HEK293 (cell line): ENCODE measurements around the gene DOCK8.
A peak's percentile ranks its signal among the peaks of the same experiment; 100 is the strongest.

Experiments
- CTCF ChIA-PET: fragments of 350-600 bp; formaldehyde crosslinking; extraction: SDS; loops from one replicate; lab custom pipeline; 2021; ENCODE audit warnings: antibody characterized with exemption; lab: Yijun Ruan, JAX
- POLR2A ChIA-PET: fragments of 300-600 bp; formaldehyde crosslinking; extraction: SDS; loops from one replicate; lab custom pipeline; 2020; ENCODE audit warnings: antibody characterized with exemption, inconsistent platforms; lab: Yijun Ruan, JAX
- H3K27ac ChIP-seq: fragments of 200-500 bp; sonication (Bioruptor generic); 2 replicates; pipeline ENCODE4 v1.5.1; 2014; ENCODE audit warnings: low read depth, low read length, control low read depth, inconsistent platforms; ENCODE audit errors: extremely low read depth
- H3K36me3 ChIP-seq, 2 experiments: fragments of 200-500 bp in 1 of 2; sonication (Bioruptor generic) in 1 of 2; 1 replicate in 1 of 2; 2 replicates in 1 of 2; pipeline ENCODE4 v1.5.1; 2014 to 2017; ENCODE audit warnings: inconsistent platforms in 2 of 2, low read length in 2 of 2; ENCODE audit not compliant: control insufficient read depth in 2 of 2, insufficient read depth in 1 of 2
- H3K4me1 ChIP-seq: fragments of 200-500 bp; sonication (Bioruptor generic); 2 replicates; pipeline ENCODE4 v1.5.1; 2014; ENCODE audit warnings: mild to moderate bottlenecking, low read length, inconsistent platforms; ENCODE audit not compliant: control insufficient read depth, insufficient read depth
- H3K4me3 ChIP-seq: 2 replicates; pipeline ENCODE4 v1.5.1; 2011; ENCODE audit warnings: low read depth, mild to moderate bottlenecking, control low read depth, low read length, moderate library complexity
- H3K9me3 ChIP-seq: fragments of 200-500 bp; sonication (Bioruptor generic); 2 replicates; pipeline ENCODE4 v1.5.1; 2014; ENCODE audit warnings: low read depth, low read length, inconsistent platforms; ENCODE audit not compliant: control insufficient read depth, insufficient read depth
- AEBP2 ChIP-seq: fragments of 450-650 bp; formaldehyde crosslinking; IDR thresholded peaks from 2 replicates; pipeline ENCODE4 v1.5.1; 2016; ENCODE audit warnings: missing biosample characterization, missing genetic modification characterization, borderline replicate concordance
- GLIS2 ChIP-seq: fragments of 450-650 bp; formaldehyde crosslinking; IDR thresholded peaks from 2 replicates; pipeline ENCODE4 v1.5.1; 2016; ENCODE audit warnings: missing biosample characterization, missing genetic modification characterization
- KLF7 ChIP-seq: fragments of 450-650 bp; formaldehyde crosslinking; IDR thresholded peaks from 2 replicates; pipeline ENCODE4 v1.5.1; 2016; ENCODE audit warnings: missing biosample characterization, missing genetic modification characterization, borderline replicate concordance
- KLF9 ChIP-seq: fragments of 450-650 bp; formaldehyde crosslinking; IDR thresholded peaks from 2 replicates; pipeline ENCODE4 v1.5.1; 2016; ENCODE audit warnings: missing biosample characterization, missing genetic modification characterization, low read depth
- PATZ1 ChIP-seq: fragments of 450-650 bp; formaldehyde crosslinking; IDR thresholded peaks from 2 replicates; pipeline ENCODE4 v1.5.1; 2016; ENCODE audit warnings: missing biosample characterization, missing genetic modification characterization
- RBAK ChIP-seq: fragments of 450-650 bp; formaldehyde crosslinking; IDR thresholded peaks from 2 replicates; pipeline ENCODE4 v1.5.1; 2016; ENCODE audit warnings: missing biosample characterization, missing genetic modification characterization
- SCRT2 ChIP-seq: fragments of 450-650 bp; formaldehyde crosslinking; IDR thresholded peaks from 2 replicates; pipeline ENCODE4 v1.5.1; 2016; ENCODE audit warnings: missing biosample characterization, missing genetic modification characterization
- SP7 ChIP-seq: fragments of 450-650 bp; formaldehyde crosslinking; IDR thresholded peaks from 2 replicates; pipeline ENCODE4 v1.5.1; 2016; ENCODE audit warnings: missing biosample characterization, missing genetic modification characterization
- ZBTB20 ChIP-seq: fragments of 450-650 bp; formaldehyde crosslinking; IDR thresholded peaks from 2 replicates; pipeline ENCODE4 v1.5.1; 2016; ENCODE audit warnings: missing biosample characterization, missing genetic modification characterization
- ZBTB48 ChIP-seq: fragments of 450-650 bp; formaldehyde crosslinking; IDR thresholded peaks from 2 replicates; pipeline ENCODE4 v1.5.1; 2016; ENCODE audit warnings: missing biosample characterization, missing genetic modification characterization
- ZBTB6 ChIP-seq: fragments of 450-650 bp; formaldehyde crosslinking; IDR thresholded peaks from 2 replicates; pipeline ENCODE4 v1.5.1; 2017; ENCODE audit warnings: missing biosample characterization, missing genetic modification characterization
- ZFHX2 ChIP-seq: fragments of 450-650 bp; formaldehyde crosslinking; conservative IDR thresholded peaks from 2 replicates; pipeline ENCODE4 v1.5.1; 2016; ENCODE audit warnings: missing biosample characterization, missing genetic modification characterization
- ZNF114 ChIP-seq: fragments of 450-650 bp; formaldehyde crosslinking; IDR thresholded peaks from 2 replicates; pipeline ENCODE4 v1.5.0; 2017; ENCODE audit warnings: missing biosample characterization, missing genetic modification characterization
- ZNF121 ChIP-seq: fragments of 450-650 bp; formaldehyde crosslinking; IDR thresholded peaks from 2 replicates; pipeline ENCODE4 v1.5.1; 2016; ENCODE audit warnings: missing biosample characterization, missing genetic modification characterization
- ZNF140 ChIP-seq: fragments of 450-650 bp; formaldehyde crosslinking; IDR thresholded peaks from 2 replicates; pipeline ENCODE4 v1.5.1; 2016; ENCODE audit warnings: missing biosample characterization, missing genetic modification characterization
- ZNF148 ChIP-seq: fragments of 450-650 bp; formaldehyde crosslinking; IDR thresholded peaks from 2 replicates; pipeline ENCODE4 v1.5.0; 2017; ENCODE audit warnings: missing biosample characterization, missing genetic modification characterization, borderline replicate concordance
- ZNF202 ChIP-seq: fragments of 450-650 bp; formaldehyde crosslinking; IDR thresholded peaks from 2 replicates; pipeline ENCODE4 v1.5.1; 2016; ENCODE audit warnings: missing biosample characterization, missing genetic modification characterization, borderline replicate concordance
- ZNF221 ChIP-seq: fragments of 450-650 bp; formaldehyde crosslinking; IDR thresholded peaks from 2 replicates; pipeline ENCODE4 v1.5.1; 2017; ENCODE audit warnings: missing biosample characterization, missing genetic modification characterization, borderline replicate concordance
- ZNF280D ChIP-seq: fragments of 450-650 bp; formaldehyde crosslinking; IDR thresholded peaks from 2 replicates; pipeline ENCODE4 v1.5.1; 2016; ENCODE audit warnings: missing biosample characterization, missing genetic modification characterization
- ZNF302 ChIP-seq: fragments of 450-650 bp; formaldehyde crosslinking; IDR thresholded peaks from 2 replicates; pipeline ENCODE4 v1.5.1; 2016; ENCODE audit warnings: missing biosample characterization, missing genetic modification characterization, low read depth
- ZNF311 ChIP-seq: fragments of 450-650 bp; formaldehyde crosslinking; IDR thresholded peaks from 2 replicates; pipeline ENCODE4 v1.5.1; 2017; ENCODE audit warnings: missing biosample characterization, missing genetic modification characterization, borderline replicate concordance
- ZNF416 ChIP-seq: fragments of 450-650 bp; formaldehyde crosslinking; IDR thresholded peaks from 2 replicates; pipeline ENCODE4 v1.5.1; 2016; ENCODE audit warnings: missing biosample characterization, missing genetic modification characterization
- ZNF530 ChIP-seq: fragments of 450-650 bp; formaldehyde crosslinking; IDR thresholded peaks from 2 replicates; pipeline ENCODE4 v1.5.1; 2016; ENCODE audit warnings: low read depth, missing biosample characterization, missing genetic modification characterization
- ZNF585B ChIP-seq: fragments of 450-650 bp; formaldehyde crosslinking; IDR thresholded peaks from 2 replicates; pipeline ENCODE4 v1.5.1; 2016; ENCODE audit warnings: missing biosample characterization, missing genetic modification characterization
- ZNF660 ChIP-seq: fragments of 450-650 bp; IDR thresholded peaks from 2 replicates; pipeline ENCODE4 v1.5.1; 2018; ENCODE audit warnings: missing biosample characterization, mild to moderate bottlenecking, missing genetic modification characterization
- ZNF837 ChIP-seq: fragments of 450-650 bp; formaldehyde crosslinking; IDR thresholded peaks from 2 replicates; pipeline ENCODE4 v1.5.1; 2016; ENCODE audit warnings: missing biosample characterization, missing genetic modification characterization
- ZSCAN30 ChIP-seq: fragments of 450-650 bp; IDR thresholded peaks from 2 replicates; pipeline ENCODE4 v1.5.1; 2018; ENCODE audit warnings: missing biosample characterization, mild to moderate bottlenecking, missing genetic modification characterization, moderate library complexity

The DOCK8 gene

GRCh38 chr9:469672-470551, 255.2 kb downstream of the DOCK8 start:
- POLR2A ChIA-PET = interaction anchor here (1.3 kb wide), 1 partner anchor 26 kb away, joined by 3 read pairs; no protein-coding TSS in a partner anchor
- CTCF ChIA-PET = interaction anchor here (0.7 to 1.0 kb wide), 2 partner anchors 511 to 540 kb away, joined by 3 read pairs; no protein-coding TSS in a partner anchor
- TF ChIP-seq AEBP2 (no peak), ZBTB6 (tag by site-specific recombination) (0 out of 2 replicates have a peak, but pooled peaks have one; percentile 42), ZNF202 (tag by site-specific recombination) (no peak), ZNF837 (tag by site-specific recombination) (no peak), PATZ1 (tag by site-specific recombination) (peak; percentile 80; the same call in 1 of the 2 replicates), ZNF530 (tag by site-specific recombination) (no peak), ZBTB20 (tag by site-specific recombination) (peak; percentile 54; the same call in 1 of the 2 replicates), ZFHX2 (tag by site-specific recombination) (0 out of 2 replicates have a peak, but pooled peaks have one; percentile 9), ZBTB48 (no peak; the same call in 1 of the 2 replicates), ZNF416 (tag by site-specific recombination) (no peak), ZNF148 (no peak), ZNF311 (tag by site-specific recombination) (no peak), ZSCAN30 (0 out of 2 replicates have a peak, but pooled peaks have one; percentile 14), GLIS2 (tag by site-specific recombination) (peak; percentile 83), ZNF140 (tag by site-specific recombination) (no peak), ZNF660 (tag by site-specific recombination) (no peak), KLF9 (no peak), ZNF585B (tag by site-specific recombination) (no peak), ZNF114 (tag by site-specific recombination) (no peak), ZNF221 (no peak), SCRT2 (no peak; the same call in 1 of the 2 replicates), ZNF280D (tag by site-specific recombination) (no peak), RBAK (tag by site-specific recombination) (no peak), ZNF302 (no peak), KLF7 (no peak), SP7 (tag by site-specific recombination) (0 out of 2 replicates have a peak, but pooled peaks have one; percentile 20), ZNF121 (tag by site-specific recombination) (no peak)

More at GRCh38 chr9:469672-470551, 255.2 kb downstream of the DOCK8 start:
- H3K4me3 ChIP-seq = peak overlapping the region; percentile 28
- peaks cover 7% of the 10 kb centered on the region; the same call in 1 of the 2 replicates for H3K4me1 ChIP-seq
- H3K36me3 ChIP-seq = peaks cover 0 to 4% of the 10 kb centered on the region in 2 experiments; a peak in 1 of 3 replicates
- peak overlapping the region; percentile 53; the same call in 1 of the 2 replicates for H3K27ac ChIP-seq
- no peaks in the 10 kb centered on the region for H3K9me3 ChIP-seq
